ENCODE data around the gene SLC41A1.

- no peak for TF ChIP-seq CTCF (IDR thresholded peaks at IDR 0.05; ENCODE audit: poor library complexity)
- no peak for TF ChIP-seq EZH2 (IDR thresholded peaks at IDR 0.05; ENCODE audit: borderline replicate concordance)
- TF ChIP-seq EZH2phosphoT487 (IDR thresholded peaks at IDR 0.05; ENCODE audit: low read depth, severe bottlenecking, unreplicated experiment): no peak
Observed at GRCh38 chr1:205794011-205794730, 18.8 kb downstream of the SLC41A1 start.
